OCI-LY7 (cell line): Measurements from ENCODE around the gene TAF8.

Experiments
- EZH2phosphoT487 ChIP-seq: fragments of 200-600 bp; sonication (generic); IDR thresholded peaks from 2 replicates; pipeline ENCODE4 v1.6.1; 2018; ENCODE audit warnings: low read depth, borderline replicate concordance, mild to moderate bottlenecking, mixed run types, antibody characterized with exemption, low read length, moderate library complexity, mixed read lengths
- TF ChIP-seq, protein P1 (sequence below): fragments of 200-600 bp; sonication (generic); conservative IDR thresholded peaks from 2 replicates; pipeline ENCODE4 v1.5.1; 2014; ENCODE audit warnings: mild to moderate bottlenecking, antibody characterized with exemption, low read length, moderate library complexity, mixed read lengths

- TF ChIP-seq, protein P1, sequence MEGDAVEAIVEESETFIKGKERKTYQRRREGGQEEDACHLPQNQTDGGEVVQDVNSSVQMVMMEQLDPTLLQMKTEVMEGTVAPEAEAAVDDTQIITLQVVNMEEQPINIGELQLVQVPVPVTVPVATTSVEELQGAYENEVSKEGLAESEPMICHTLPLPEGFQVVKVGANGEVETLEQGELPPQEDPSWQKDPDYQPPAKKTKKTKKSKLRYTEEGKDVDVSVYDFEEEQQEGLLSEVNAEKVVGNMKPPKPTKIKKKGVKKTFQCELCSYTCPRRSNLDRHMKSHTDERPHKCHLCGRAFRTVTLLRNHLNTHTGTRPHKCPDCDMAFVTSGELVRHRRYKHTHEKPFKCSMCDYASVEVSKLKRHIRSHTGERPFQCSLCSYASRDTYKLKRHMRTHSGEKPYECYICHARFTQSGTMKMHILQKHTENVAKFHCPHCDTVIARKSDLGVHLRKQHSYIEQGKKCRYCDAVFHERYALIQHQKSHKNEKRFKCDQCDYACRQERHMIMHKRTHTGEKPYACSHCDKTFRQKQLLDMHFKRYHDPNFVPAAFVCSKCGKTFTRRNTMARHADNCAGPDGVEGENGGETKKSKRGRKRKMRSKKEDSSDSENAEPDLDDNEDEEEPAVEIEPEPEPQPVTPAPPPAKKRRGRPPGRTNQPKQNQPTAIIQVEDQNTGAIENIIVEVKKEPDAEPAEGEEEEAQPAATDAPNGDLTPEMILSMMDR: no peak
- no peak for TF ChIP-seq EZH2phosphoT487
These were observed 8.8 kb upstream of the TAF8 start for GRCh38 chr6:42041481-42042053.
